ENCODE results near the gene SHC2. TPM values are rescaled to one million over a fixed set of nuclear protein-coding genes. Genes with fewer than 3 reads are reported as not detected.

The SHC2 gene
- total RNA-seq, 3 donors from 2014 or later: 0.16 to 0.33 (median 0.26) TPM

DNA sequence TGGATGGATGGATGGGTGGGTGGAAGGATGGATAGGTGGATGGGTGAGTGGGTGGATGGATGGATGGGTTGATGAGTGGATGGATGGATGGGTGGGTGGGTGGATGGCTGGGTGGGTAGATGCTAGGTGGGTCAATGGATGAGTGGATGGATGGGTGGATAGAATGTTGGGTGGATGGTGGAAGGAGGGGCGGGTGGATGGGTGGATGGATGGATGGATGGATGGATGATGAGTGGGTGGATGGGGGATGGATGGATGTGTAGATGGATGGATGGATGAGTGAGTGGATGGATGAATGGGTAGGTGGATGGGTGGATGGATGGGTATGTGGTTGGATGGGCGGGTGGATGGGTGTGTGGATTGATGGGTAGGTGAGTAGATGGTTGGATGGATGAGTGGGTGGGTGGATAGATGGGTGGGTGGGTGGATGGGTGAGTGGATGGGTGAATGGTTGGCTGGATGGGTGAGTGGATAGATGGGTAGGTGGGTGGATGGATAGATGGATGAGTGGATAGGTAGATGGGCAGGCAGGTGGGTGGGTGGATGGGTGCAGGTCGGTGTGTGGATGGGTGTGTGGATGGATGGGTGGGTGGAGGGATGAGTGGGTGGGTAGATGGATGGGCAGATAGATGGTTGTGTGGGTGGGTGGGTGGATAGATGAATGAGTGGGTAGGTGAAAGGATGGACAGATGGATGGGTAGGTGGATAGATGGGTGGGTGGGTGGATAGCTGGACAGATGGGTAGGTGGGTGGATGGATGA is 4.4 kb upstream of the SHC2 start:
- Mint-ChIP-seq H3K4me1 (ENCODE audit: low read depth) (peaks cover 3% of the 10 kb centered on the region), H3K4me3 (no peak overlapping the region), H3K27me3 (ENCODE audit: low read depth) (peaks cover 12% of the 10 kb centered on the region), H3K36me3 (ENCODE audit: insufficient read depth) (no peaks in the 10 kb centered on the region), H3K9me3 (no peaks in the 10 kb centered on the region)
- DNase-seq (no peak), ATAC-seq (no peak)

DNA sequence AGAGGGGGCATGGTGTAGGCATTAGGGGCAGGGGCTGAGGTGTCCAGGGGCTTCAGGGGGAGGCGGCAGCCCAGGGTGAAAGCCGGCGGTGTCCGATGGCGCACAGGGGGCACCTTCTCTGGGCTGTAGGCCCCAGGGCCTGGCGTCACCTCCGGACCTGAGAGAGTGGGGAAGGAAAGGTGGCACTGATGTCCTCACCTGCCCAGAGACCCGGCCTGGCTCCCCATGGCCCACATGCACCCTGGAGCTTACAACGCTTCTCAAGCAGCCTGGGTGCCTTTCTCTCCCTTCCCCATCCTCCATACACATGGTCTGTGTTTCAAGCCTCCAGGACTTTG is 3.3 kb upstream of the SHC2 start:
- H3K27me3 Mint-ChIP-seq (ENCODE audit: low read depth): peaks cover 18% of the 10 kb centered on the region
- no peaks in the 10 kb centered on the region for H3K36me3 Mint-ChIP-seq (ENCODE audit: insufficient read depth)
- DNase-seq (no peak), ATAC-seq (no peak)
- peaks cover 8% of the 10 kb centered on the region for H3K4me1 Mint-ChIP-seq (ENCODE audit: low read depth)
- no peaks in the 10 kb centered on the region for H3K9me3 Mint-ChIP-seq
- no peak overlapping the region for H3K4me3 Mint-ChIP-seq

DNA sequence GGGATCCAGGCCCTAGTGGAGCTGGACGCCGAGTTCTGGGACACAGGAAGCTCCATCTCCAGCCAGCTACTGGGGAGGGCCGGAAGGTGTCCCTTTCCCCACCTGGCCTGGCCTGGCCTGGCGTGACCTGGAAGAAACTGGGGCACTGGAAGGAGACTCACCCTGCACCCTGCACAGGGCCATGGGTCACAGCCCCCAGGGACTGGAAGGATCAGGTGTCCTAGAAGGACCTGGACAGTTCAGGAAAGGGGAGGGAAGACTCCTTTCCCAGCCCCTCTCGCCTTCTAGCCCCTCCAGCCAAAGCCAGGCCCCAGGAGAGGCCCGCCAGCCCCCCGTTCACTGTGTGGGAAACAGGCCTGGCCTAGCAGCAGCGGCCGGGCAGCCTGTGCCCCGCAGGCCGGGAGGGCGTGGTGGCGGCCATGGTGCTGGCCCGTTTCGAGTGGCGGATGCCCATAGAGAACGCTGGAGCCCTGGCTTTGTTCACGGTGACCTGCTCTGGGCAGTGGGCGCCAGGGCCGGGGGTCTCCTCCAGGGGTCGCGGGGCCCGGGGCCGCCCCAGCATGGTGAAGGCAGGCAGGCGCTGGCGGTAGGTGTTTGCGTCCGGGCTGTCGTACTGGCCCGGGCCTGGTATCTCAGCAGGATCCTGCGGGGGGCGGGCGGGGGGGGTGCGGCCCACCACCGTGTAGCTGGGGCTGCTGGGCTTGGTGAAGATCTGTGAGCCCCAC is 2.8 kb upstream of the SHC2 start:
- Mint-ChIP-seq H3K27me3 (ENCODE audit: low read depth) (peaks cover 18% of the 10 kb centered on the region), H3K9me3 (no peaks in the 10 kb centered on the region), H3K4me1 (ENCODE audit: low read depth) (peaks cover 8% of the 10 kb centered on the region), H3K36me3 (ENCODE audit: insufficient read depth) (no peaks in the 10 kb centered on the region), H3K4me3 (no peak overlapping the region)
- ATAC-seq (no peak), DNase-seq (no peak)

- Mint-ChIP-seq H3K36me3 (ENCODE audit: insufficient read depth) (no peaks in the 10 kb centered on the region), H3K27me3 (ENCODE audit: low read depth) (peaks cover 25% of the 10 kb centered on the region), H3K4me1 (ENCODE audit: low read depth) (peaks cover 8% of the 10 kb centered on the region), H3K9me3 (no peaks in the 10 kb centered on the region), H3K4me3 (peak overlapping the region; percentile 58)
- ATAC-seq (peak; percentile 9 to 16), DNase-seq (no peak)
These were observed 1.1 kb upstream of the SHC2 start for GRCh38 chr19:461721-462551.

GRCh38 chr19:459724-460511 is 915 bp downstream of the SHC2 start:
- Mint-ChIP-seq H3K4me1 (ENCODE audit: low read depth) (peaks cover 8% of the 10 kb centered on the region), H3K9me3 (no peaks in the 10 kb centered on the region), H3K4me3 (peak overlapping the region; percentile 59), H3K27me3 (ENCODE audit: low read depth) (peaks cover 25% of the 10 kb centered on the region), H3K36me3 (ENCODE audit: insufficient read depth) (no peaks in the 10 kb centered on the region)
- peak; percentile 60 to 61 for ATAC-seq
- DNase-seq: peak; percentile 23

GRCh38 chr19:458091-459042 is 2.5 kb downstream of the SHC2 start:
- Mint-ChIP-seq H3K9me3 (no peaks in the 10 kb centered on the region), H3K4me1 (ENCODE audit: low read depth) (peaks cover 8% of the 10 kb centered on the region), H3K36me3 (ENCODE audit: insufficient read depth) (no peaks in the 10 kb centered on the region), H3K4me3 (no peak overlapping the region), H3K27me3 (ENCODE audit: low read depth) (peaks cover 25% of the 10 kb centered on the region)
- DNase-seq: no peak
- ATAC-seq: no peak

- DNase-seq (no peak), ATAC-seq (no peak)
- Mint-ChIP-seq H3K27me3 (ENCODE audit: low read depth) (peaks cover 22% of the 10 kb centered on the region), H3K9me3 (no peaks in the 10 kb centered on the region), H3K36me3 (ENCODE audit: insufficient read depth) (no peaks in the 10 kb centered on the region), H3K4me3 (no peak overlapping the region), H3K4me1 (ENCODE audit: low read depth) (peaks cover 8% of the 10 kb centered on the region)
These were observed 3.2 kb downstream of the SHC2 start for GRCh38 chr19:457636-458035.

GRCh38 chr19:456547-457110 is 4.2 kb downstream of the SHC2 start:
- H3K4me1 Mint-ChIP-seq (ENCODE audit: low read depth): peaks cover 7% of the 10 kb centered on the region

GRCh38 chr19:455851-456546 is 4.8 kb downstream of the SHC2 start:
- no peak for ATAC-seq
- peaks cover 5% of the 10 kb centered on the region for H3K4me1 Mint-ChIP-seq (ENCODE audit: low read depth)
- H3K4me3 Mint-ChIP-seq: no peak overlapping the region
- H3K9me3 Mint-ChIP-seq: no peaks in the 10 kb centered on the region
- peaks cover 13% of the 10 kb centered on the region for H3K27me3 Mint-ChIP-seq (ENCODE audit: low read depth)
- DNase-seq: no peak
- H3K36me3 Mint-ChIP-seq (ENCODE audit: insufficient read depth): no peaks in the 10 kb centered on the region

More at GRCh38 chr19:456547-457110, 4.2 kb downstream of the SHC2 start:
- H3K4me3 Mint-ChIP-seq: no peak overlapping the region
- DNase-seq (no peak), ATAC-seq (no peak)
- peaks cover 15% of the 10 kb centered on the region for H3K27me3 Mint-ChIP-seq (ENCODE audit: low read depth)
- H3K36me3 Mint-ChIP-seq (ENCODE audit: insufficient read depth): no peaks in the 10 kb centered on the region
- no peaks in the 10 kb centered on the region for H3K9me3 Mint-ChIP-seq

- H3K27me3 Mint-ChIP-seq (ENCODE audit: low read depth): peaks cover 13% of the 10 kb centered on the region
- H3K4me3 Mint-ChIP-seq: no peak overlapping the region
- ATAC-seq (no peak), DNase-seq (no peak)
- no peaks in the 10 kb centered on the region for H3K9me3 Mint-ChIP-seq
- no peaks in the 10 kb centered on the region for H3K36me3 Mint-ChIP-seq (ENCODE audit: insufficient read depth)
- peaks cover 5% of the 10 kb centered on the region for H3K4me1 Mint-ChIP-seq (ENCODE audit: low read depth)
These were observed 5.7 kb downstream of the SHC2 start for GRCh38 chr19:455031-455705.

GRCh38 chr19:453606-454005 is 7.2 kb downstream of the SHC2 start:
- Mint-ChIP-seq H3K4me3 (no peak overlapping the region), H3K4me1 (ENCODE audit: low read depth) (no peaks in the 10 kb centered on the region), H3K9me3 (no peaks in the 10 kb centered on the region), H3K36me3 (ENCODE audit: insufficient read depth) (no peaks in the 10 kb centered on the region), H3K27me3 (ENCODE audit: low read depth) (peaks cover 7% of the 10 kb centered on the region)
- no peak for ATAC-seq
- no peak for DNase-seq

- H3K36me3 Mint-ChIP-seq (ENCODE audit: insufficient read depth): no peaks in the 10 kb centered on the region
- no peak for ATAC-seq
- no peaks in the 10 kb centered on the region for H3K9me3 Mint-ChIP-seq
- no peak for DNase-seq
- no peak overlapping the region for H3K4me3 Mint-ChIP-seq
- no peaks in the 10 kb centered on the region for H3K4me1 Mint-ChIP-seq (ENCODE audit: low read depth)
- peaks cover 7% of the 10 kb centered on the region for H3K27me3 Mint-ChIP-seq (ENCODE audit: low read depth)
These were observed 8.0 kb downstream of the SHC2 start for GRCh38 chr19:452829-453228.
